Measurements from ENCODE around the gene EXOC4. TPM values are rescaled to one million over a fixed set of nuclear protein-coding genes. Genes with fewer than 3 reads are reported as not detected.

The EXOC4 gene
- total and polyA plus RNA-seq, 9 donors = 26.8 to 80.5 (median 70.7) TPM

DNA sequence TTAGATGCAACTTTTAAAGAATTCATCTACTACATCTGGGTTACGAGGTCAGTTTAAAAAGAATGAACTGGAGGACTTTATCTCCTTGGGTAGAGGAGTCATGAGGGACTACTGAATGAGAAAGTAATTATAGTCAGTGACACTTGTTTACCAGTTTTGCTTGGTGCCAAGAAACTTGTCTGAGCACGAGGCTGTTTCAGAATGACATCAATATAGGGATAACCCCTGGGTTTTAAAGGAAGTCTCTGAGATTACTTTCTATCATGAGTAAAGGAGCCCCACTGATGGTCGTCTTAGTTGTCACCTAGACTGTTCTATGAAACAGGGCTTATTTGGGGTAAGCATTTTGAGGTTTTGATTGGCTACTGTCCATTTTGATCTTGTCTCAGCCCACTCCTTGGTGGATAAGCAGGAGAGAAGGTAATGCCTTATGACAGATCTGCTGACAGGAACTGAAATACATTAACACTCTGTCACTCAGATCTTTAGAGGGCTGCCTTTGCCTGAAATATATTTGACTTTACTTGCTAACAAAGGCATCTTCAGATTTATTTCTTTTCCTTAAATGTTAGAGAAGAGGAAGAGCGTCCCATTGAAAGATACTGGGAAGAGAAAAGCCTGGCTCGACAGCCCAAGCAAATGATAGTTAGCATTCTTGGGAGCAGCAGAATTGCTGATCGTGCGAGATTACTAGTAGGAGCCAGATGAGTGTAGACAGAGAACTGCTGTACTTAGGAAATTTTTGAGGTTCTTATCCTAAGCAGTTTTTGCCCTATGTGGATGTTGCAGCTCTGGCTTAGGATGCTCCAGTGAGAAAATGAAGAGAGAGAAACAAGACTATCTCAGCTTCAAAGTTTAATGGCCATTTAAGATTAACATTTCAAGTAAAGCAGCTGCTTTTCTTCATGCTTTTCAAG, 575.1 kb downstream of the EXOC4 start:
- Histone ChIP-seq H3K27me3 (no peaks in the 10 kb centered on the region), H3K27ac (no peak overlapping the region), H3K4me1 (ENCODE audit: insufficient read depth) (no peaks in the 10 kb centered on the region), H3K36me3 (no peaks in the 10 kb centered on the region), H3K4me3 (no peak overlapping the region), H3K9me3 (no peaks in the 10 kb centered on the region)
- no peak for TF ChIP-seq POLR2A (IDR thresholded peaks at IDR 0.05)
- 64 to 67% (median 65%) methylated on average over 7 of the region's 7 CpGs for WGBS, 3 donors
- no peak for DNase-seq
- intact Hi-C loops (cut with DNase I) = no loop called here

DNA sequence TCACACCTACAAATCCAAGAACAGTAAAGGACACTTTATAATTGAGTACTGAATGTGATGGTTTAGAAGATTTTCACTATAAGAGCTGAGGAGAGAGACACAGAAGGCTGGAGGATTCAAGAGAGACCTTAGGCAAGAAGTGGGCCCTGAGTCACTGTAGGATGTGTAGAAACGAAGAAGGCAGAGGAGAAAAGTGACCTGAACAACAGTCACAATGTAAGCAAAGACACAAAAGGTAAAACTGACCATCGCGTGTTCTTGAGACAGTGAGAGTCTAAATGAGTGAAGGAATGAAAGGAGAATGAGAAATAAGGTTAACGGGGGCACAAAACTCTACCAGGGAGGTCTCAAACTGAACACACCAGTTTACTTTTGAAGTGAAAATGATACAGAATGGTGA, 576.0 kb downstream of the EXOC4 start:
- intact Hi-C loops (cut with DNase I) = no loop called here
- Histone ChIP-seq H3K36me3 (no peaks in the 10 kb centered on the region), H3K27me3 (no peaks in the 10 kb centered on the region), H3K4me1 (ENCODE audit: insufficient read depth) (no peaks in the 10 kb centered on the region), H3K4me3 (no peak overlapping the region), H3K9me3 (no peaks in the 10 kb centered on the region), H3K27ac (no peak overlapping the region)
- no peak for DNase-seq
- TF ChIP-seq EP300 (IDR thresholded peaks at IDR 0.05) (no peak), POLR2A (IDR thresholded peaks at IDR 0.05) (no peak)
- TF ChIP-seq, protein P1, sequence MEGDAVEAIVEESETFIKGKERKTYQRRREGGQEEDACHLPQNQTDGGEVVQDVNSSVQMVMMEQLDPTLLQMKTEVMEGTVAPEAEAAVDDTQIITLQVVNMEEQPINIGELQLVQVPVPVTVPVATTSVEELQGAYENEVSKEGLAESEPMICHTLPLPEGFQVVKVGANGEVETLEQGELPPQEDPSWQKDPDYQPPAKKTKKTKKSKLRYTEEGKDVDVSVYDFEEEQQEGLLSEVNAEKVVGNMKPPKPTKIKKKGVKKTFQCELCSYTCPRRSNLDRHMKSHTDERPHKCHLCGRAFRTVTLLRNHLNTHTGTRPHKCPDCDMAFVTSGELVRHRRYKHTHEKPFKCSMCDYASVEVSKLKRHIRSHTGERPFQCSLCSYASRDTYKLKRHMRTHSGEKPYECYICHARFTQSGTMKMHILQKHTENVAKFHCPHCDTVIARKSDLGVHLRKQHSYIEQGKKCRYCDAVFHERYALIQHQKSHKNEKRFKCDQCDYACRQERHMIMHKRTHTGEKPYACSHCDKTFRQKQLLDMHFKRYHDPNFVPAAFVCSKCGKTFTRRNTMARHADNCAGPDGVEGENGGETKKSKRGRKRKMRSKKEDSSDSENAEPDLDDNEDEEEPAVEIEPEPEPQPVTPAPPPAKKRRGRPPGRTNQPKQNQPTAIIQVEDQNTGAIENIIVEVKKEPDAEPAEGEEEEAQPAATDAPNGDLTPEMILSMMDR (IDR thresholded peaks at IDR 0.05) = no peak
- WGBS, 3 donors = 96 to 98% (median 96%) methylated on average over 4 of the region's 4 CpGs

DNA sequence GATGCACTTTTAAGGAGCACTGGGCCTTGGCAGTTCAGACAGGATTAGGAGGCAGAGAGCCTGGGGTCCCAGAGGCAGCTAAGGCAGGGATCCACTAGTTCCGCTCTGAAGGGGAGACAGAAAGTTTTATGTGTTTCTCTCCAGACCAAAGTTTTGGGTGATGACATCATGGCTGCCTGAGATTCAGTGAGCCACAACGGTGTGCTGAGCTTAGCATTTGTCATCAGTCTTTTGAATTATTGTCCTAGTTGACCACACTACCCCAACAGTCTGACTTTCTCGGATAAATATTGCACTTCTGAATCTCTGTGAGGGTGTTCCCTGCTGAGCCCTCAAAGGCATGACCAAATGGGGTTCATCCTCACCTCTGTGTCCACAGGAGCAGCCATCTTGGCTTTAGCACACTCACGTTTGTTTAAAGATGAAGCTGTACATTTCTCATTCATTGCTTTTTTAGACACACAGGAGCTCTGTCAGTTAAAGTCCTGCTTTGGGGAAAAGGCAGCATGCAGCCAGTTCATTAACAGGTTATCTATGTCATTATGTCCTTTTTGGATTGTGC, 576.5 kb downstream of the EXOC4 start:
- H3K27me3 ChIP-seq = no peaks in the 10 kb centered on the region
- H3K4me1 ChIP-seq (ENCODE audit: insufficient read depth) = no peaks in the 10 kb centered on the region
- no peak overlapping the region for H3K4me3 ChIP-seq
- no peaks in the 10 kb centered on the region for H3K36me3 ChIP-seq
- no peak overlapping the region for H3K27ac ChIP-seq
- DNase-seq = no peak
- intact Hi-C loops (cut with DNase I) = no loop called here
- 84 to 93% (median 90%) methylated on average over 4 of the region's 4 CpGs for WGBS, 3 donors
- no peaks in the 10 kb centered on the region for H3K9me3 ChIP-seq
- TF ChIP-seq EP300 (IDR thresholded peaks at IDR 0.05) = no peak

DNA sequence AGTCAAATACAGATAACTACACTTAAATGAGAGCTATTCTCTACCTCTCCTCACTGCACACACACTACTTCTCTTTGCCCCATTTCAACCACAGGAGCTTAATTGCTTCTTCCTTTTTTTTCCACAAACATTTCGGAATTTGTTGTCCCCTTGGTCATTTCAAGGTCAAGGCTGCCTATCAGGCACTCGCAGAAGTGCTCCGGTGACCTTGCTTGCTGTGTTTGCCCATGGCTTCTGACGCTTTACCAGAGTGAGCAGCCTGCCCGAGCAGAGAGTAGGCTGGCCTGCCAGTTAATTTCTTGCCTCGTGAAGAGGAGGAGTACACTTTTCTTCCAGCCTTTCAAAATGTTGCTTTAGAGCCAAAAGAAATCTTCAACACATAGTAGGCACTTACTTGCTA, 577.2 kb downstream of the EXOC4 start:
- H3K4me1 ChIP-seq (ENCODE audit: insufficient read depth) = no peaks in the 10 kb centered on the region
- H3K4me3 ChIP-seq = no peak overlapping the region
- TF ChIP-seq, protein P1 (IDR thresholded peaks at IDR 0.05) = no peak
- TF ChIP-seq EP300 (IDR thresholded peaks at IDR 0.05) = no peak
- TF ChIP-seq POLR2A (IDR thresholded peaks at IDR 0.05) = no peak
- peak in 2 of 5 donors; percentile 14 to 19 for DNase-seq
- H3K9me3 ChIP-seq = no peaks in the 10 kb centered on the region
- H3K27me3 ChIP-seq = no peaks in the 10 kb centered on the region
- intact Hi-C loops (cut with DNase I) = no loop called here
- no peaks in the 10 kb centered on the region for H3K36me3 ChIP-seq
- 21 to 47% (median 28%) methylated on average over 6 of the region's 6 CpGs for WGBS, 3 donors
- no peak overlapping the region for H3K27ac ChIP-seq

DNA sequence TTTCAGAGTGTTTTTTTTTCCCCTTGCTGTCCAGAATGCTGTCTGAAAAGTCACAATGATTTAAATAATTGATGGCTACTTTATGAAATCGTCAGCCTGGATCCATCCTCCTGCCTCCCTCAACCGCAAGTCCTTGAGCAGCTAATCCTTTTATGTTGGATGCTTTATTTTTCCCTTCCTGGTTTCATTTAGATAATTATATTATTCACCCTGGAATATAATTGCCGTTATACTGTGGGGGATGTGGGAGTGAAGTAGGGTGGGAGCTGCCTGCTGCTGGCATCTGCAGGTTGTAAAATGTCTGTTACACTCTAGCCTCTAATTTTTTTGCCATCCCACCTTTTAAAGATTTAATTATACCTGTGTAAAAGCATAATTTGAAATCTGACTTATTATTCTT, 583.8 kb downstream of the EXOC4 start:
- Histone ChIP-seq H3K4me1 (ENCODE audit: insufficient read depth) (no peaks in the 10 kb centered on the region), H3K9me3 (no peaks in the 10 kb centered on the region), H3K27ac (no peak overlapping the region), H3K36me3 (no peaks in the 10 kb centered on the region), H3K4me3 (no peak overlapping the region), H3K27me3 (no peaks in the 10 kb centered on the region)
- WGBS, 3 donors = 38 to 49% (median 39%) methylated on average over 3 of the region's 3 CpGs
- no peak for DNase-seq
- TF ChIP-seq, protein P1 (IDR thresholded peaks at IDR 0.05) = no peak
- no peak for TF ChIP-seq POLR2A (IDR thresholded peaks at IDR 0.05)
- no peak for TF ChIP-seq EP300 (IDR thresholded peaks at IDR 0.05)
- intact Hi-C loops (cut with DNase I) = no loop called here

Data from ovary (tissue), 9 donors.